Measurements from ENCODE around the gene NEDD8.

Gene NEDD8

DNA sequence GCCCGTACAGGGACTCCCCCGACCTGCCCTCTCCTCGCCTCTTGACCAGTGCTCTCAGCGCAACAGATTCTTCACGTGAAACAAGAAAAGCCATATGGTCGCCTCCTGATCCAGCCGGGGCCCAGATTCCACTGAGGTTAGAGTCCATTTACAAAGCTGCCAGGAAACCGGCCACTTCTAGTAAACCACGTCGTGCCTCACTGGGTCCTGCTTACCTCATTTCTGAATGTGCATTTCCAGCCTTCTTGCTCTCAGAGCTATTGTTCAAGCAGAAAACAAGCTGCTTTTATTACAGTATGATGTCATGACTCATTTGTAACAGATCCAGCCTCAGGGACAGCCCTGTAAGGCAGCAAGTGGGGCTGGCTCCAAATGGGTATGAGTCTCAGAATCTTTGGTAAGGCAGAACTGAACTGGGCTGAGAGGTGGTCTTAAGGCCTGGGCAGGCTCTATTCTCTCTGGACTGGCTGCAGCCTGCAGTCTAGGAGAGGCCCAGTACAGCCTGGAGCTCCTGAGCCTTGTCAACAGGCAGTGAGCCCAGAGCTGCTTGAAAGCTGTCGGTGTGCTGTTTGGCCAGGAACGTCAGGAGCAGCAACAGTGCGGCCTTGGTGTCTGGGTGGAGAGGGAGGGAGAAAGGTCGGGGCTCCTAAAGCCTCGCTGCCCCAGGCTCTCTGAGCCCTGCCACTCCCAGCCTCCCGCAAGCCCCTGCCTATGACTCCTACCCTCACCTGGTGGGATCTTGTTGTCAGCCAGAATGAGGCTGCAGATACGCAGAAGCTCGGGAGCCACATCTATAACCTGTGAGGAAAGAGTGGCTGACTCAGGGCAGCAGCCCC, 52.0 kb downstream of the NEDD8 start:
- no peak for TF ChIP-seq EZH2phosphoT487 (IDR thresholded peaks at IDR 0.05; ENCODE audit: borderline replicate concordance, low read length)
- TF ChIP-seq, protein P1, sequence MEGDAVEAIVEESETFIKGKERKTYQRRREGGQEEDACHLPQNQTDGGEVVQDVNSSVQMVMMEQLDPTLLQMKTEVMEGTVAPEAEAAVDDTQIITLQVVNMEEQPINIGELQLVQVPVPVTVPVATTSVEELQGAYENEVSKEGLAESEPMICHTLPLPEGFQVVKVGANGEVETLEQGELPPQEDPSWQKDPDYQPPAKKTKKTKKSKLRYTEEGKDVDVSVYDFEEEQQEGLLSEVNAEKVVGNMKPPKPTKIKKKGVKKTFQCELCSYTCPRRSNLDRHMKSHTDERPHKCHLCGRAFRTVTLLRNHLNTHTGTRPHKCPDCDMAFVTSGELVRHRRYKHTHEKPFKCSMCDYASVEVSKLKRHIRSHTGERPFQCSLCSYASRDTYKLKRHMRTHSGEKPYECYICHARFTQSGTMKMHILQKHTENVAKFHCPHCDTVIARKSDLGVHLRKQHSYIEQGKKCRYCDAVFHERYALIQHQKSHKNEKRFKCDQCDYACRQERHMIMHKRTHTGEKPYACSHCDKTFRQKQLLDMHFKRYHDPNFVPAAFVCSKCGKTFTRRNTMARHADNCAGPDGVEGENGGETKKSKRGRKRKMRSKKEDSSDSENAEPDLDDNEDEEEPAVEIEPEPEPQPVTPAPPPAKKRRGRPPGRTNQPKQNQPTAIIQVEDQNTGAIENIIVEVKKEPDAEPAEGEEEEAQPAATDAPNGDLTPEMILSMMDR (IDR thresholded peaks at IDR 0.05; ENCODE audit: low read depth, low read length, poor library complexity, severe bottlenecking), result no peak
- H3K4me3 ChIP-seq (ENCODE audit: low read length), result no peak overlapping the region
- H3K4me1 ChIP-seq (ENCODE audit: control insufficient read depth, low read length), result no peaks in the 10 kb centered on the region
- H3K4me2 ChIP-seq (ENCODE audit: low read length), result no peak overlapping the region
- peaks cover 71% of the 10 kb centered on the region for H3K36me3 ChIP-seq (ENCODE audit: control insufficient read depth, low read length)
- no peak overlapping the region for H3K27ac ChIP-seq (ENCODE audit: low read depth, low read length)
- H3K79me2 ChIP-seq (ENCODE audit: control insufficient read depth, low read length), result no peaks in the 10 kb centered on the region
- H4K20me1 ChIP-seq (ENCODE audit: control insufficient read depth, insufficient read depth, low read depth, low read length), result no peaks in the 10 kb centered on the region
- no peaks in the 10 kb centered on the region for H3K9me2 ChIP-seq (replicated peaks; ENCODE audit: control insufficient read depth, low read length)
- no peaks in the 10 kb centered on the region for H3K9me3 ChIP-seq (ENCODE audit: control insufficient read depth, insufficient read depth, low read length)
- H3K27me3 ChIP-seq (ENCODE audit: control insufficient read depth, low read length), result no peaks in the 10 kb centered on the region
- H3F3A ChIP-seq (ENCODE audit: control insufficient read depth, insufficient read depth), result peaks cover 3% of the 10 kb centered on the region; the same call in 1 of the 2 replicates

DNA sequence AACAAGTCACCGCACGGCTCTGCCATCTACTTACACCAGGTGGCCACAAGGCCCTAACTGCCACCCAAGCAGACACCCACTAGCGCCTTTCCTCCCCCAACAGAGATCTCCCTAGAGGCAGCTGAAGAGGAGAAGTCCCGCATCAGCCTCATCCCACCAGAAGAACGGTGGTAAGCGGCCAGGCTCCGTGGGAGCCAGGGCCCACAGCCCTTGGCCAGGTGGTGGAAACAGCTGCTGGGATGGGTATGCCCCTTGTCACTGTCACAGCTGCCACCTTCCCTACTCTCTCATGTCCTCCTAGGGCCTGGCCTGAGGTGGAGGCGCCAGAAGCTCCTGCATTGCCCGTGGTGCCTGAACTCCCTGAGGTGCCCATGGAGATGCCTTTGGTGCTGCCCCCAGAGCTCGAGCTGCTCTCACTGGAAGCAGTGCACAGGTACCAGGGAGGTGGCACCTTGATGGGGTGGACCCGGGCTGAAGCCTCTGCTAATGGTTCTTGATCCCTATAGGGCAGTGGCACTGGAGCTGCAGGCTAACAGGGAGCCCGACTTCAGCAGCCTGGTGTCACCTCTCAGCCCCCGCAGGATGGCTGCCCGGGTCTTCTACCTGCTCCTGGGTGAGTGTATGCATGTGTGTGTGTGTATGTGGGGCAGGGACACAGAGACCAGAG, 52.7 kb downstream of the NEDD8 start:
- TF ChIP-seq, protein P1 (IDR thresholded peaks at IDR 0.05; ENCODE audit: low read depth, low read length, poor library complexity, severe bottlenecking), result no peak
- peaks cover 64% of the 10 kb centered on the region for H3K36me3 ChIP-seq (ENCODE audit: control insufficient read depth, low read length)
- no peaks in the 10 kb centered on the region for H3K4me1 ChIP-seq (ENCODE audit: control insufficient read depth, low read length)

DNA sequence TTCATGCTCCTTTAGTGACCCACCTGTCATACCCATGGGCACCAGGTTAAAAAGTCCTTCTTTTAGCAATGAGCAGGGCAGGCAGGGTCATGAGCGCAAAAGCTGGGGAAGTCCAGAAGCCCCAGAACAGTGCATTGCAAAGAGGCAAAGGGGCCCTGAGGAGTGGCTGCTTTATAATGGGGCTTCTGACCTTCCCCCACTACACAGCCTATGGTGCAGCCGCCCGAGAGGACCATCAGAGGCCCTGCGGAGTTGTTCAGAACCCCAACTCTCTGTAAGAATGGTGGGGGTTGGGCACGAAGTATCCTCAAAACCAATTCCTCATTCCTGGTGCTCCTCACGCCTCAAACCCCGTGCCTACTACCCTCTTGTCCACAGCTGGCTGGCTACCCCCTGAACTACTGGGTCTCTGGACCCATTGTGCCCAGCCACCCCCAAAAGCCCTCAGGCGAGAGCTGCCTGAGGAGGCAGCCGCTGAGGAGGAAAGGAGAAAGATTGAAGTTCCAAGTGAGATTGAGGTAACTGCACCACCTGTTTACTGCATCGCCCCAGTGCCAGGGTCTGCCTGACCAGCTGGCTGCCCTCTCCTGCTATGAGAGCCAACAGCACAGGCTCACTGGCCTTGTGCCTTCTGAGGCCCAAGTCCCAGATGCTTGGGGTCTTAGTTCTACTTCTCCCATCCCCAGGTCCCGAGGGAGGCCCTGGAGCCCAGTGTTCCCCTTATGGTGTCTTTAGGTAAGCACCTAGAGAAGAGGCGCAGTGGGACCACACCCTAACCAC, 53.6 kb downstream of the NEDD8 start:
- no peak overlapping the region for H3K4me3 ChIP-seq (ENCODE audit: low read length)
- no peaks in the 10 kb centered on the region for H3K79me2 ChIP-seq (ENCODE audit: control insufficient read depth, low read length)
- no peaks in the 10 kb centered on the region for H3K4me1 ChIP-seq (ENCODE audit: control insufficient read depth, low read length)
- H3K9me3 ChIP-seq (ENCODE audit: control insufficient read depth, insufficient read depth, low read length), result no peaks in the 10 kb centered on the region
- TF ChIP-seq EZH2phosphoT487 (IDR thresholded peaks at IDR 0.05; ENCODE audit: borderline replicate concordance, low read length), result no peak
- TF ChIP-seq, protein P1 (IDR thresholded peaks at IDR 0.05; ENCODE audit: low read depth, low read length, poor library complexity, severe bottlenecking), result no peak
- no peaks in the 10 kb centered on the region for H3K9me2 ChIP-seq (replicated peaks; ENCODE audit: control insufficient read depth, low read length)
- no peaks in the 10 kb centered on the region for H3K27me3 ChIP-seq (ENCODE audit: control insufficient read depth, low read length)
- H3K4me2 ChIP-seq (ENCODE audit: low read length), result no peak overlapping the region
- no peaks in the 10 kb centered on the region for H4K20me1 ChIP-seq (ENCODE audit: control insufficient read depth, insufficient read depth, low read depth, low read length)
- peaks cover 57% of the 10 kb centered on the region for H3K36me3 ChIP-seq (ENCODE audit: control insufficient read depth, low read length)
- peaks cover 5% of the 10 kb centered on the region; the same call in 1 of the 2 replicates for H3F3A ChIP-seq (ENCODE audit: control insufficient read depth, insufficient read depth)
- H3K27ac ChIP-seq (ENCODE audit: low read depth, low read length), result no peak overlapping the region

More for the DNA sequence above, 52.7 kb downstream of the NEDD8 start:
- no peaks in the 10 kb centered on the region for H3K79me2 ChIP-seq (ENCODE audit: control insufficient read depth, low read length)
- no peaks in the 10 kb centered on the region for H4K20me1 ChIP-seq (ENCODE audit: control insufficient read depth, insufficient read depth, low read depth, low read length)
- H3K9me3 ChIP-seq (ENCODE audit: control insufficient read depth, insufficient read depth, low read length), result no peaks in the 10 kb centered on the region
- H3F3A ChIP-seq (ENCODE audit: control insufficient read depth, insufficient read depth), result peaks cover 5% of the 10 kb centered on the region; the same call in 1 of the 2 replicates
- H3K4me3 ChIP-seq (ENCODE audit: low read length), result no peak overlapping the region
- H3K4me2 ChIP-seq (ENCODE audit: low read length), result no peak overlapping the region
- no peaks in the 10 kb centered on the region for H3K9me2 ChIP-seq (replicated peaks; ENCODE audit: control insufficient read depth, low read length)
- H3K27ac ChIP-seq (ENCODE audit: low read depth, low read length), result no peak overlapping the region
- H3K27me3 ChIP-seq (ENCODE audit: control insufficient read depth, low read length), result no peaks in the 10 kb centered on the region

Measured in DOHH2 (cell line).